ENCODE measurements around the gene GAGE13. TPM values are rescaled to one million over a fixed set of nuclear protein-coding genes. Genes with fewer than 3 reads are reported as not detected.
"Not testable (repeated sequence)": the region's sequence is repeated elsewhere in the genome, so short reads cannot be mapped to it uniquely, and the experiment has no call there.

GAGE13 gene
- total RNA-seq, 1 experiment from 2014 or later: not detected

- no peaks in the 10 kb centered on the region for H3K9me2 ChIP-seq (replicated peaks; ENCODE audit: low read length)
- POLR2A ChIA-PET (ENCODE audit: unreplicated experiment): no interaction called here
- no peaks in the 10 kb centered on the region for H3K36me3 ChIP-seq (ENCODE audit: low read depth, low read length)
- peak; percentile 79 for ATAC-seq
- no peaks in the 10 kb centered on the region for H3K4me1 ChIP-seq (ENCODE audit: insufficient read depth, low read length)
- H3K9me3 ChIP-seq (ENCODE audit: low read length): no peaks in the 10 kb centered on the region
- H4K20me1 ChIP-seq (ENCODE audit: low read length): no peaks in the 10 kb centered on the region
- no peak overlapping the region for H3K9ac ChIP-seq (ENCODE audit: low read length)
- no peaks in the 10 kb centered on the region for H3K27me3 ChIP-seq (ENCODE audit: low read length)
- CTCF ChIA-PET: no interaction called here
- intact Hi-C loops (cut with micrococcal nuclease): loop anchor here (2.0 kb wide), 2 partner anchors 463 to 547 kb away; no protein-coding TSS in a partner anchor
- no TSS peak for BruUV-seq (replicated peaks)
- TF ChIP-seq EZH2phosphoT487 (IDR thresholded peaks at IDR 0.05; ENCODE audit: borderline replicate concordance, low read length): no peak
- TF ChIP-seq CTCF (conservative IDR thresholded peaks at IDR 0.05; ENCODE audit: low read depth, low read length): peak; percentile 70
- no peak overlapping the region for H3K4me3 ChIP-seq (ENCODE audit: low read length)
- peak overlapping the region; percentile 22; the same call in 1 of the 2 replicates for H2AFZ ChIP-seq (ENCODE audit: low read length)
- no peaks in the 10 kb centered on the region for H3K79me2 ChIP-seq (ENCODE audit: low read length)
- H3K27ac ChIP-seq (ENCODE audit: low read length): no peak overlapping the region
- H3K4me2 ChIP-seq (ENCODE audit: low read length): no peak overlapping the region
- no peaks in the 10 kb centered on the region for H3F3A ChIP-seq (ENCODE audit: low read length, unreplicated experiment)
- peak; percentile 64 for DNase-seq
These were observed 39.6 kb upstream of the GAGE13 start for GRCh38 chrX:49291615-49292337.

GRCh38 chrX:49292400-49293362 is 38.7 kb upstream of the GAGE13 start:
- ATAC-seq: no peak
- H3K36me3 ChIP-seq (ENCODE audit: low read depth, low read length): no peaks in the 10 kb centered on the region
- POLR2A ChIA-PET (ENCODE audit: unreplicated experiment): no interaction called here
- no TSS peak for BruUV-seq (replicated peaks)
- intact Hi-C loops (cut with micrococcal nuclease): loop anchor here (2.0 kb wide), 2 partner anchors 462 to 546 kb away; no protein-coding TSS in a partner anchor
- H4K20me1 ChIP-seq (ENCODE audit: low read length): no peaks in the 10 kb centered on the region
- H3K4me3 ChIP-seq (ENCODE audit: low read length): no peak overlapping the region
- H2AFZ ChIP-seq (ENCODE audit: low read length): no peak overlapping the region
- no peak overlapping the region for H3K9ac ChIP-seq (ENCODE audit: low read length)
- CTCF ChIA-PET: interaction anchor here (0.9 kb wide), 1 partner anchor 100 kb away, joined by 3 read pairs; no protein-coding TSS in a partner anchor
- no peaks in the 10 kb centered on the region for H3K4me1 ChIP-seq (ENCODE audit: insufficient read depth, low read length)
- H3K9me2 ChIP-seq (replicated peaks; ENCODE audit: low read length): no peaks in the 10 kb centered on the region
- H3K4me2 ChIP-seq (ENCODE audit: low read length): no peak overlapping the region
- H3K79me2 ChIP-seq (ENCODE audit: low read length): no peaks in the 10 kb centered on the region
- no peak overlapping the region for H3K27ac ChIP-seq (ENCODE audit: low read length)
- TF ChIP-seq EZH2 (IDR thresholded peaks at IDR 0.05; ENCODE audit: low read length, unreplicated experiment) (no peak), CTCF (conservative IDR thresholded peaks at IDR 0.05; ENCODE audit: low read depth, low read length) (no peak), EZH2phosphoT487 (IDR thresholded peaks at IDR 0.05; ENCODE audit: borderline replicate concordance, low read length) (no peak)
- no peak for DNase-seq
- H3F3A ChIP-seq (ENCODE audit: low read length, unreplicated experiment): no peaks in the 10 kb centered on the region
- H3K27me3 ChIP-seq (ENCODE audit: low read length): no peaks in the 10 kb centered on the region
- H3K9me3 ChIP-seq (ENCODE audit: low read length): no peaks in the 10 kb centered on the region

DNA sequence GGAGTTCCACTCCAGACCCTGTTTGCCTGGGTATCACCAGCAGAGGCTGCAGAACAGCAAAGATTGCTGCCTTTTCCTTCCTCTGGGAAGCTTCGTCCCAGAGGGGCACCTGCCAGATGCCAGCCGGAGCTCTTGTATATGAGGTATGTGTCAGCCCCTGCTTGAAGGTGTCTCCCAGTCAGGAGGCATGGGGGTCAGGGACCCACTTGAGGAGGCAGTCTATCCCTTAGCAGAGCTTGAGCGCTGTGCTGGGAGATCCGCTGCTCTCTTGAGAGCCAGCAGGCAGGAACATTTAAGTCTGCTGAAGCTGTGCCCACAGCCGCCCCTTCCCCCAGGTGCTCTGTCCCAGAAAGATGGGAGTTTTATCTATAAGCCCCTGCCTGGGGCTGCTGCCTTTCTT is 32.1 kb upstream of the GAGE13 start:
- DNase-seq; intact Hi-C loops (cut with micrococcal nuclease); H3K36me3 ChIP-seq (ENCODE audit: low read depth, low read length); H3K9me2 ChIP-seq (replicated peaks; ENCODE audit: low read length); H4K20me1 ChIP-seq (ENCODE audit: low read length); H3K79me2 ChIP-seq (ENCODE audit: low read length); ATAC-seq; CTCF ChIA-PET; H3K27ac ChIP-seq (ENCODE audit: low read length); H3K27me3 ChIP-seq (ENCODE audit: low read length); H3K4me1 ChIP-seq (ENCODE audit: insufficient read depth, low read length); H3K4me2 ChIP-seq (ENCODE audit: low read length); H3K9ac ChIP-seq (ENCODE audit: low read length); BruUV-seq (replicated peaks); H3K9me3 ChIP-seq (ENCODE audit: low read length); H3K4me3 ChIP-seq (ENCODE audit: low read length); POLR2A ChIA-PET (ENCODE audit: unreplicated experiment); H2AFZ ChIP-seq (ENCODE audit: low read length); H3F3A ChIP-seq (ENCODE audit: low read length, unreplicated experiment): not testable (repeated sequence)
